H9 (cell line): Measurements from ENCODE around the gene TECPR2. TPM values are rescaled to one million over a fixed set of nuclear protein-coding genes. Genes with fewer than 3 reads are reported as not detected.

Source experiments
- DNase-seq: peaks from one replicate; pipeline ENCODE4 v3.0.0-alpha.2; 2017
- H2AFZ ChIP-seq: one replicate; pipeline ENCODE4 v1.6.1; 2013; ENCODE audit warnings: mild to moderate bottlenecking, low read length, control low read depth, moderate library complexity
- H2AK5ac ChIP-seq: 2 replicates; pipeline ENCODE4 v1.6.1; 2013; ENCODE audit warnings: low read length, control low read depth, mixed read lengths; ENCODE audit not compliant: insufficient read length
- H2BK120ac ChIP-seq: one replicate; pipeline ENCODE4 v1.6.1; 2013; ENCODE audit warnings: low read depth, mild to moderate bottlenecking, low read length, control low read depth, inconsistent platforms; ENCODE audit not compliant: poor library complexity, severe bottlenecking
- H2BK12ac ChIP-seq: 2 replicates; pipeline ENCODE4 v1.6.1; 2013; ENCODE audit warnings: low read length, control low read depth, mixed read lengths, low read depth; ENCODE audit not compliant: insufficient read length
- H2BK15ac ChIP-seq: 2 replicates; pipeline ENCODE4 v1.6.1; 2013; ENCODE audit warnings: low read depth, low read length, control low read depth
- H2BK20ac ChIP-seq: one replicate; pipeline ENCODE4 v1.6.1; 2013; ENCODE audit warnings: low read depth, mild to moderate bottlenecking, low read length, control low read depth, inconsistent platforms; ENCODE audit not compliant: poor library complexity, severe bottlenecking
- H2BK5ac ChIP-seq: 2 replicates; pipeline ENCODE4 v1.6.1; 2013; ENCODE audit warnings: low read length, control low read depth, mixed read lengths; ENCODE audit not compliant: insufficient read length
- H3K14ac ChIP-seq: 2 replicates; pipeline ENCODE4 v1.6.1; 2013; ENCODE audit warnings: low read length, control low read depth; ENCODE audit not compliant: insufficient read depth
- H3K18ac ChIP-seq: 2 replicates; pipeline ENCODE4 v1.6.1; 2013; ENCODE audit warnings: low read depth, mild to moderate bottlenecking, mixed read lengths, low read length, control low read depth; ENCODE audit not compliant: insufficient read length
- H3K23ac ChIP-seq: 2 replicates; pipeline ENCODE4 v1.6.1; 2013; ENCODE audit warnings: low read length, control low read depth, mixed read lengths, low read depth; ENCODE audit not compliant: insufficient read length
- H3K23me2 ChIP-seq: 2 replicates; pipeline ENCODE4 v1.6.1; 2013; ENCODE audit warnings: low read depth, mild to moderate bottlenecking, mixed read lengths, low read length, control low read depth; ENCODE audit not compliant: insufficient read length, poor library complexity, severe bottlenecking
- H3K27ac ChIP-seq: 2 replicates; pipeline ENCODE4 v1.5.1; 2013; ENCODE audit warnings: low read length, control low read depth, mixed read lengths, low read depth; ENCODE audit not compliant: insufficient read length
- H3K27me3 ChIP-seq: 2 replicates; pipeline ENCODE4 v1.6.1; 2013; ENCODE audit warnings: low read length, control low read depth, inconsistent platforms; ENCODE audit not compliant: insufficient read depth
- H3K4ac ChIP-seq: 2 replicates; pipeline ENCODE4 v1.6.1; 2013; ENCODE audit warnings: low read depth, mild to moderate bottlenecking, control low read depth, inconsistent platforms, low read length, moderate library complexity
- H3K4me1 ChIP-seq: 2 replicates; pipeline ENCODE4 v1.6.1; 2013; ENCODE audit warnings: low read length, control low read depth, inconsistent platforms; ENCODE audit not compliant: insufficient read depth
- H3K4me2 ChIP-seq: 2 replicates; pipeline ENCODE4 v1.6.1; 2013; ENCODE audit warnings: low read length, control low read depth, mixed read lengths; ENCODE audit not compliant: insufficient read length, insufficient read depth
- H3K56ac ChIP-seq: 2 replicates; pipeline ENCODE4 v1.6.1; 2013; ENCODE audit warnings: low read depth, mild to moderate bottlenecking, mixed read lengths, low read length, control low read depth; ENCODE audit not compliant: insufficient read length
- H3K79me1 ChIP-seq: 2 replicates; pipeline ENCODE4 v1.6.1; 2013; ENCODE audit warnings: low read depth, mild to moderate bottlenecking, moderate library complexity, low read length, control low read depth, inconsistent platforms; ENCODE audit not compliant: insufficient read depth, poor library complexity, severe bottlenecking
- H3K79me2 ChIP-seq: 2 replicates; pipeline ENCODE4 v1.6.1; 2013; ENCODE audit warnings: low read length, control low read depth, inconsistent platforms; ENCODE audit not compliant: insufficient read depth
- H3K9ac ChIP-seq: 2 replicates; pipeline ENCODE4 v1.6.1; 2013; ENCODE audit warnings: low read length, control low read depth, mixed read lengths; ENCODE audit not compliant: insufficient read length; ENCODE audit errors: extremely low read depth
- H3K9me3 ChIP-seq: one replicate; pipeline ENCODE4 v1.6.1; 2013; ENCODE audit warnings: low read depth, low read length, inconsistent platforms; ENCODE audit not compliant: control insufficient read depth
- H3T11ph ChIP-seq: one replicate; pipeline ENCODE4 v1.6.1; 2013; ENCODE audit warnings: mild to moderate bottlenecking, low read length, control low read depth, inconsistent platforms
- H4K20me1 ChIP-seq: one replicate; pipeline ENCODE4 v1.6.1; 2013; ENCODE audit not compliant: control insufficient read depth, insufficient read length, insufficient read depth
- H4K5ac ChIP-seq: 2 replicates; pipeline ENCODE4 v1.6.1; 2013; ENCODE audit warnings: low read depth, mild to moderate bottlenecking, mixed read lengths, low read length, control low read depth; ENCODE audit not compliant: insufficient read length
- H4K8ac ChIP-seq: replicated peaks from 2 replicates; pipeline ENCODE4 v1.6.1; 2013; ENCODE audit warnings: low read length, control low read depth, mixed read lengths, low read depth; ENCODE audit not compliant: insufficient read length
- H4K91ac ChIP-seq: 2 replicates; pipeline ENCODE4 v1.6.1; 2013; ENCODE audit warnings: low read depth, mild to moderate bottlenecking, moderate library complexity, mixed read lengths, low read length, control low read depth; ENCODE audit not compliant: insufficient read length
- H3K27ac Mint-ChIP-seq, 3 experiments: 2 replicates in 2 of 3; 3 replicates in 1 of 3; pipeline ENCODE4 v1.8.0; 2020 to 2021; ENCODE audit warnings: mixed read lengths in 3 of 3, mild to moderate bottlenecking in 1 of 3, moderate library complexity in 1 of 3
- H3K27me3 Mint-ChIP-seq: 2 replicates; pipeline ENCODE4 v1.8.0; 2021; ENCODE audit warnings: low read depth, mild to moderate bottlenecking, moderate library complexity, mixed read lengths
- H3K36me3 Mint-ChIP-seq, 3 experiments: 2 replicates in 2 of 3; 3 replicates in 1 of 3; pipeline ENCODE4 v1.8.0; 2020 to 2021; ENCODE audit warnings: low read depth in 3 of 3, mixed read lengths in 3 of 3; ENCODE audit not compliant: insufficient read depth in 1 of 3
- H3K4me1 Mint-ChIP-seq, 2 experiments: 2 replicates each; pipeline ENCODE4 v1.8.0; 2020; ENCODE audit warnings: mixed read lengths in 2 of 2
- H3K4me3 Mint-ChIP-seq, 2 experiments: 2 replicates in 1 of 2; 3 replicates in 1 of 2; pipeline ENCODE4 v1.8.0; 2020 to 2021; ENCODE audit warnings: mild to moderate bottlenecking in 2 of 2, mixed read lengths in 2 of 2, moderate library complexity in 1 of 2
- H3K9me3 Mint-ChIP-seq, 2 experiments: 2 replicates in 1 of 2; 3 replicates in 1 of 2; pipeline ENCODE4 v1.8.0; 2020; ENCODE audit warnings: mild to moderate bottlenecking in 2 of 2, mixed read lengths in 2 of 2, moderate library complexity in 1 of 2
- WGBS: extraction: QIAGEN DNeasy Blood & Tissue Kit; methylation state at CpG from one replicate; pipeline ENCODE4 v1.1.7; 2013; ENCODE audit warnings: missing lambda C conversion rate, low lambda C conversion rate, mixed read lengths; ENCODE audit not compliant: insufficient read length; ENCODE audit errors: extremely low coverage; 5-methylcytosine and 5-hydroxymethylcytosine counted together
- total RNA-seq: library from RNA; stranded (reverse); gene quantifications from 2 replicates; pipeline ENCODE4 v1.2.1, GENCODE V29; 2021
- TF ChIP-seq, protein P1 (sequence below): fragments of 200-600 bp; sonication (generic); conservative IDR thresholded peaks from 3 replicates; pipeline ENCODE4 v1.8.0; 2021; ENCODE audit warnings: antibody characterized with exemption, mild to moderate bottlenecking

The TECPR2 gene
- total RNA-seq, 1 experiment from 2014 or later, result 15.4 TPM

DNA sequence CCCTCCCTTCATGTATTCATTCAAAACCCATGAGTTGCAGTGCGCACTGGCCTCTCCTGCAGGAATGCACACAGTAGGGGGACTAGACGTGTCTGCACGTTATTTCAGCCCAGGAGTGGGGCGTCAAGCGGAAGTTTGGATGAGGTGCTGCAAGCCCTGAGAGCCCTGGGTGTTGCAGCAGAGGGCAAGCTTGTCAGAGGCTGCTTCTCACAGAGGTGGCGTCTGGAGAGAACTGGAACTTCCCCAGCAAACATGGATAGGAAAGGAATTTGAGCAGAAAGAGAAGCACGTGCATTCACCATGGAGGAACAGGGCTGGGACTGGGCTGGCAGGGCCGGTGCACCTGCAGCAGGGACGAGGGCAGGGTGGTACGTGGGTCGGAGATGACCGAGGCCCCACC is 64.9 kb downstream of the TECPR2 start:
- H3K27ac Mint-ChIP-seq, result peak overlapping the region in 1 of 3 experiments; percentile 30; a peak in 2 of 7 replicates

More for the DNA sequence above, 64.9 kb downstream of the TECPR2 start:
- Histone ChIP-seq H3K9ac (no peak overlapping the region), H2BK20ac (no peak overlapping the region), H3K14ac (no peak overlapping the region; the same call in 1 of the 2 replicates), H3K4me1 (no peaks in the 10 kb centered on the region; the same call in 1 of the 2 replicates), H4K91ac (no peak overlapping the region), H2BK15ac (no peak overlapping the region), H2BK12ac (no peak overlapping the region), H3K27me3 (no peaks in the 10 kb centered on the region), H4K20me1 (no peaks in the 10 kb centered on the region), H3K4ac (no peak overlapping the region), H3K56ac (no peak overlapping the region), H2BK120ac (no peak overlapping the region), H4K5ac (no peak overlapping the region), H2BK5ac (no peak overlapping the region), H4K8ac (no peak overlapping the region), H3T11ph (no peak overlapping the region), H3K79me2 (no peaks in the 10 kb centered on the region), H3K18ac (no peak overlapping the region), H3K9me3 (no peaks in the 10 kb centered on the region), H3K23me2 (no peaks in the 10 kb centered on the region), H3K79me1 (no peaks in the 10 kb centered on the region), H3K23ac (no peak overlapping the region), H2AFZ (no peak overlapping the region), H3K4me2 (no peak overlapping the region), H3K27ac (no peak overlapping the region), H2AK5ac (no peak overlapping the region)
- Mint-ChIP-seq H3K27me3 (no peaks in the 10 kb centered on the region), H3K4me3 (no peak overlapping the region), H3K9me3 (no peaks in the 10 kb centered on the region), H3K36me3 (peaks cover 13 to 37% (median 17%) of the 10 kb centered on the region in 3 experiments), H3K4me1 (peaks cover 4 to 5% of the 10 kb centered on the region in 2 experiments; a peak in 3 of 4 replicates)
- TF ChIP-seq, protein P1, sequence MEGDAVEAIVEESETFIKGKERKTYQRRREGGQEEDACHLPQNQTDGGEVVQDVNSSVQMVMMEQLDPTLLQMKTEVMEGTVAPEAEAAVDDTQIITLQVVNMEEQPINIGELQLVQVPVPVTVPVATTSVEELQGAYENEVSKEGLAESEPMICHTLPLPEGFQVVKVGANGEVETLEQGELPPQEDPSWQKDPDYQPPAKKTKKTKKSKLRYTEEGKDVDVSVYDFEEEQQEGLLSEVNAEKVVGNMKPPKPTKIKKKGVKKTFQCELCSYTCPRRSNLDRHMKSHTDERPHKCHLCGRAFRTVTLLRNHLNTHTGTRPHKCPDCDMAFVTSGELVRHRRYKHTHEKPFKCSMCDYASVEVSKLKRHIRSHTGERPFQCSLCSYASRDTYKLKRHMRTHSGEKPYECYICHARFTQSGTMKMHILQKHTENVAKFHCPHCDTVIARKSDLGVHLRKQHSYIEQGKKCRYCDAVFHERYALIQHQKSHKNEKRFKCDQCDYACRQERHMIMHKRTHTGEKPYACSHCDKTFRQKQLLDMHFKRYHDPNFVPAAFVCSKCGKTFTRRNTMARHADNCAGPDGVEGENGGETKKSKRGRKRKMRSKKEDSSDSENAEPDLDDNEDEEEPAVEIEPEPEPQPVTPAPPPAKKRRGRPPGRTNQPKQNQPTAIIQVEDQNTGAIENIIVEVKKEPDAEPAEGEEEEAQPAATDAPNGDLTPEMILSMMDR, result no peak
- WGBS, result no CpG with 5 or more reads among the region's 12 CpGs
- no peak for DNase-seq
